PC-3 (cell line): Measurements from ENCODE around the gene MOV10. TPM values are rescaled to one million over a fixed set of nuclear protein-coding genes. Genes with fewer than 3 reads are reported as not detected.
A peak's percentile ranks its signal among the peaks of the same experiment; 100 is the strongest.

Experiments used
- ATAC-seq: fragments of 200-7000 bp; cut with Tn5 transposase; 2 replicates; pipeline ENCODE4 v1.9.1; 2020; ENCODE audit warnings: mild to moderate bottlenecking, moderate library complexity
- BruUV-seq: library from RNA; stranded (reverse); fragments of 400-500 nt; replicated peaks from 2 replicates; lab custom pipeline; 2021; lab: Mats Ljungman, UMichigan
- CTCF ChIA-PET: fragments of 300-600 bp; sonication (Branson Sonifier 250); formaldehyde crosslinking; loops from one replicate; lab custom pipeline; 2022; ENCODE audit warnings: antibody characterized with exemption; lab: Charles Lee
- POLR2A ChIA-PET: fragments of 300-600 bp; sonication (Branson Sonifier 250); formaldehyde crosslinking; loops from one replicate; lab custom pipeline; 2022; ENCODE audit warnings: antibody characterized with exemption; ENCODE audit not compliant: unreplicated experiment; lab: Charles Lee
- DNase-seq: peaks from one replicate; pipeline ENCODE4 v3.0.0-alpha.2; 2015
- H2AFZ ChIP-seq: fragments of 300-600 bp; sonication (generic); 2 replicates; pipeline ENCODE4 v1.6.0; 2016; ENCODE audit warnings: antibody characterized with exemption, low read length
- H3F3A ChIP-seq: fragments of 300-600 bp; sonication (generic); one replicate; pipeline ENCODE4 v1.6.0; 2017; ENCODE audit warnings: antibody characterized with exemption, low read length, control low read depth, mild to moderate bottlenecking; ENCODE audit not compliant: unreplicated experiment
- H3K27ac ChIP-seq: fragments of 300-600 bp; sonication (generic); 2 replicates; pipeline ENCODE4 v1.5.1; 2016; ENCODE audit warnings: mild to moderate bottlenecking, low read length
- H3K27me3 ChIP-seq: fragments of 300-600 bp; sonication (generic); 2 replicates; pipeline ENCODE4 v1.6.1; 2016; ENCODE audit warnings: low read length, mixed read lengths
- H3K36me3 ChIP-seq: fragments of 300-600 bp; sonication (generic); 2 replicates; pipeline ENCODE4 v1.6.1; 2016; ENCODE audit warnings: low read depth, mixed run types, low read length, mixed read lengths
- H3K4me1 ChIP-seq: fragments of 300-600 bp; sonication (generic); 2 replicates; pipeline ENCODE4 v1.5.1; 2016; ENCODE audit warnings: low read length; ENCODE audit not compliant: insufficient read depth
- H3K4me2 ChIP-seq: fragments of 300-600 bp; sonication (generic); 2 replicates; pipeline ENCODE4 v1.6.0; 2016; ENCODE audit warnings: low read length
- H3K4me3 ChIP-seq: fragments of 300-600 bp; sonication (generic); 2 replicates; pipeline ENCODE4 v1.5.1; 2016; ENCODE audit warnings: mild to moderate bottlenecking, low read length, mixed read lengths
- H3K79me2 ChIP-seq: fragments of 300-600 bp; sonication (generic); 2 replicates; pipeline ENCODE4 v1.6.1; 2017; ENCODE audit warnings: low read length, mixed read lengths
- H3K9ac ChIP-seq: fragments of 300-600 bp; sonication (generic); 2 replicates; pipeline ENCODE4 v1.6.0; 2016; ENCODE audit warnings: mild to moderate bottlenecking, low read length
- H3K9me2 ChIP-seq: fragments of 300-600 bp; sonication (generic); replicated peaks from 2 replicates; pipeline ENCODE4 v1.6.1; 2016; ENCODE audit warnings: mixed run types, low read length, mixed read lengths
- H3K9me3 ChIP-seq: fragments of 300-600 bp; sonication (generic); 2 replicates; pipeline ENCODE4 v1.6.1; 2016; ENCODE audit warnings: low read length, mixed read lengths
- H4K20me1 ChIP-seq: fragments of 300-600 bp; sonication (generic); 2 replicates; pipeline ENCODE4 v1.6.1; 2016; ENCODE audit warnings: low read length, mixed read lengths
- CTCF ChIP-seq: fragments of 300-600 bp; sonication (generic); conservative IDR thresholded peaks from 2 replicates; pipeline ENCODE4 v1.5.1; 2017; ENCODE audit warnings: antibody characterized with exemption, low read depth, mild to moderate bottlenecking, low read length
- EZH2 ChIP-seq: fragments of 300-600 bp; sonication (generic); IDR thresholded peaks from one replicate; pipeline ENCODE4 v1.6.1; 2017; ENCODE audit warnings: antibody characterized with exemption, mild to moderate bottlenecking, low read length; ENCODE audit not compliant: unreplicated experiment
- EZH2phosphoT487 ChIP-seq: fragments of 300-600 bp; sonication (generic); IDR thresholded peaks from 2 replicates; pipeline ENCODE4 v1.6.1; 2018; ENCODE audit warnings: mild to moderate bottlenecking, antibody characterized with exemption, low read length, borderline replicate concordance
- intact Hi-C: fragments of 100-400 bp; cut with micrococcal nuclease; formaldehyde crosslinking; loops from 2 replicates; pipeline ENCODE4 v1.9.0; 2023
- total RNA-seq: library from RNA; depleted of rRNA; stranded (reverse); fragments of >200 nt; gene quantifications from 2 replicates; pipeline ENCODE4 v1.2.3, GENCODE V29; 2014

Gene MOV10
- total RNA-seq, 1 experiment from 2014 or later = 68.5 TPM

- Histone ChIP-seq H2AFZ (no peak overlapping the region), H3K9ac (0 out of 2 replicates have a peak overlapping the region, but pooled peaks have one; percentile 21), H3K27ac (peak overlapping the region; percentile 81), H3K4me3 (no peak overlapping the region), H3K9me3 (no peaks in the 10 kb centered on the region), H3F3A (no peaks in the 10 kb centered on the region), H3K27me3 (no peaks in the 10 kb centered on the region), H3K79me2 (peaks cover 33% of the 10 kb centered on the region), H3K9me2 (no peaks in the 10 kb centered on the region), H3K36me3 (peaks cover 16% of the 10 kb centered on the region; the same call in 1 of the 2 replicates), H3K4me1 (peaks cover 56% of the 10 kb centered on the region), H4K20me1 (no peaks in the 10 kb centered on the region), H3K4me2 (no peak overlapping the region; the same call in 1 of the 2 replicates)
- DNase-seq (no peak), ATAC-seq (no peak)
- no TSS peak for BruUV-seq
- TF ChIP-seq EZH2 = no peak
- TF ChIP-seq EZH2phosphoT487 = no peak
- intact Hi-C loops = no loop called here
- ChIA-PET POLR2A (interaction anchor here (0.5 kb wide), 1 partner anchor 14 kb away, joined by 3 read pairs; no protein-coding TSS in a partner anchor), CTCF (no interaction called here)
Observed at GRCh38 chr1:112699425-112700144, 25.1 kb downstream of the MOV10 start.

- Histone ChIP-seq H3K4me1 (peaks cover 60% of the 10 kb centered on the region), H3K9me3 (no peaks in the 10 kb centered on the region), H3K9ac (peak overlapping the region; percentile 28), H3K9me2 (no peaks in the 10 kb centered on the region), H3K79me2 (peaks cover 35% of the 10 kb centered on the region), H3K27me3 (no peaks in the 10 kb centered on the region), H3K4me3 (peak overlapping the region; percentile 25; the same call in 1 of the 2 replicates), H3F3A (peaks cover 1% of the 10 kb centered on the region), H3K27ac (peak overlapping the region; percentile 81), H4K20me1 (no peaks in the 10 kb centered on the region), H2AFZ (no peak overlapping the region), H3K4me2 (peak overlapping the region; percentile 75), H3K36me3 (peaks cover 16% of the 10 kb centered on the region; the same call in 1 of the 2 replicates)
- TF ChIP-seq EZH2phosphoT487 (no peak), CTCF (no peak), EZH2 (no peak)
- DNase-seq = peak; percentile 92
- BruUV-seq = TSS peak; percentile 4
- intact Hi-C loops = no loop called here
- ChIA-PET CTCF (interaction anchor here (0.7 kb wide), 1 partner anchor 26 kb away, joined by 4 read pairs; the partner anchor contains the start of gene MOV10), POLR2A (no interaction called here)
- ATAC-seq = peak; percentile 24
Observed at GRCh38 chr1:112700290-112701226, 26.1 kb downstream of the MOV10 start.

GRCh38 chr1:112701227-112702066 is 27.0 kb downstream of the MOV10 start:
- CTCF ChIA-PET = no interaction called here
- Histone ChIP-seq H3K4me1 (peaks cover 63% of the 10 kb centered on the region), H3K36me3 (peaks cover 16% of the 10 kb centered on the region; the same call in 1 of the 2 replicates), H3K9me3 (no peaks in the 10 kb centered on the region), H2AFZ (no peak overlapping the region), H3K79me2 (peaks cover 44% of the 10 kb centered on the region), H3K27me3 (no peaks in the 10 kb centered on the region), H3F3A (peaks cover 3% of the 10 kb centered on the region), H3K4me3 (peak overlapping the region; percentile 24; the same call in 1 of the 2 replicates), H3K4me2 (peak overlapping the region; percentile 75), H3K9me2 (no peaks in the 10 kb centered on the region), H4K20me1 (no peaks in the 10 kb centered on the region), H3K27ac (peak overlapping the region; percentile 81), H3K9ac (peak overlapping the region; percentile 28)
- TF ChIP-seq CTCF = no peak
- TF ChIP-seq EZH2phosphoT487 = no peak
- no peak for TF ChIP-seq EZH2
- POLR2A ChIA-PET = no interaction called here
- intact Hi-C loops = no loop called here
- no TSS peak for BruUV-seq
- ATAC-seq (no peak), DNase-seq (no peak)
